Caki2 (cell line): ENCODE data around the gene CDK13. TPM values are rescaled to one million over a fixed set of nuclear protein-coding genes. Genes with fewer than 3 reads are reported as not detected.
"Not testable (repeated sequence)": the region's sequence is repeated elsewhere in the genome, so short reads cannot be mapped to it uniquely, and the experiment has no call there.

ENCODE experiments used
- DNase-seq: peaks from one replicate; pipeline ENCODE4 v3.0.0-alpha.2; 2015; ENCODE audit warnings: low read depth
- in situ Hi-C: cut with HindIII; loops from 2 replicates; pipeline ENCODE4 v1.10.0; 2016; ENCODE audit warnings: low sequenced_read_pairs, low pct_unique_long_range_greater_than_20kb, mixed read lengths
- total RNA-seq: library from RNA; depleted of rRNA; stranded (reverse); fragments of >200 nt; shearing (Covaris generic); gene quantifications from 2 replicates; pipeline ENCODE4 v1.2.3, GENCODE V29; 2014; ENCODE audit warnings: low replicate concordance

The CDK13 gene
- total RNA-seq, 1 experiment from 2014 or later = 38.8 TPM

DNA sequence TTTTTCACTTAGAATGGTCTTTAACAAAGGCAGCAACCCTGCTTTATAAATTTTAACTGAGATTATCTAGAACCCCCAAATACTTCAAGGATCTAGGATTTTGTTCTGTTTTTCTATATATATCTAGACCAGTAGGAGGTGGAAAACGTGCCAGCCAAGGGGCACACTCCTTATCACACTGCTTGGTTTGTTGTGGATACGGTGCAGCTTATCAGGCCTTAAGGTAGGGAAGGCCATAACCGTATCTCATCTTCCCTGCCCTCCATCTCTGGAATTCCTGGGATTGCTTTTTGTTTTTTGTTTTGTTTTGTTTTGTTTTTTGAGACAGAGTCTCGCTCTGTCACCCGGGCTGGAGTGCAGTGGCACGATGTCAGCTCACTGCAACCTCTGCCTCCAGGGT is 109.0 kb downstream of the CDK13 start:
- in situ Hi-C loops = loop anchor here (10.0 kb wide), 1 partner anchor 64 kb away; no protein-coding TSS in a partner anchor
- no peak for DNase-seq

DNA sequence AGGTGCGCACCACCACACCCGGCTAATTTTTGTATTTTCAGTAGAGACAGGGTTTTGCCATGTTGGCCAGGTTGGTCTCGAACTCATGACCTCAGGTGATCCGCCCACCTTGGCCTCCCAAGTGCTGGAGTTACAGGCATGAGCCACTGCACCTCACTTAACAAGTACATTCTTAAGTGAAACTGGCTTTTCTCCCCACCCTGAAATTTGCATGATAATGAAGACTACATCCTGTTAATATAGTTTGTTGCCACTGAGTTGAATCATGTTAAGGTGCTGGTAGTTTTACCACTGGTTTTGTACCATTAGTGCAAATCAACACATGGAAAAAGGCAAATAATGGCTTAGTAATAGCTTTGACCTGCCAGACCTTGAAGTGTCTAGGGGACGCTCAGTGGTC is 122.2 kb downstream of the CDK13 start:
- no peak for DNase-seq
- in situ Hi-C loops = no loop called here

DNA sequence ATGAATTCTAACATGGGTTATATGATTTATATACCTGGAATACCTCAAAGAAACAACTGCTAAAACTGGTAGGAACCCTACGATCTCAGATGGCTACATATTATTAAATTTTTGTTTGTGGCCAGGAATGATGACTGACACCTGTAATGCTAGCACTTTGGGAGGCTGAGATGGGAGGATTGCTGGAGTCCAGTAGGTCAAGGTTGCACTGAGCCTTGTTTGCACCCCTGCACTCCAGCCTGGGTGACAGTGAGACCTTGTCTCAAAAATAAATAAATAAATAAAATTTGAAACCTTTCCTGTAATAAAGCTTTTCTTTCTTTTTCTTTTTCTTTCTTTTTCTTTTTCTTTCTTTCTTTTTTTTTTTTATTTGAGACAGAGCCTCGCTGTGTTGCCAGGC is 123.2 kb downstream of the CDK13 start:
- no peak for DNase-seq
- in situ Hi-C loops = no loop called here

DNA sequence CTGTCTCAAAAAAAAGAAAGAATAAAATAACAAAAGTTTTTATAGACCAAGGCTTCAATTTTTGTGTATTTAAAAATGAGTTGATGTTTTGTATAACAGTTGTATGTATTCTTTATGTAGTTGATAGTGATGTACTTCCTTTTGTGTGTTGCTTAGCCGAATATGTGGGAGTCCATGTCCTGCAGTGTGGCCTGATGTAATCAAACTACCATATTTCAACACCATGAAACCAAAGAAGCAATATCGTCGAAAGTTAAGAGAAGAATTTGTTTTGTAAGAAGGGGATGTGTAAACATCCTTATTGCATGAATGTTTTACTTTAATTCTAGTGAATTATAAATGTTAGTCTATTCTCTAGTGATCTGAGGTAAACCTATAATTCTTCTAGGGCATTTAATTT is 127.8 kb downstream of the CDK13 start:
- DNase-seq = no peak
- in situ Hi-C loops = no loop called here

DNA sequence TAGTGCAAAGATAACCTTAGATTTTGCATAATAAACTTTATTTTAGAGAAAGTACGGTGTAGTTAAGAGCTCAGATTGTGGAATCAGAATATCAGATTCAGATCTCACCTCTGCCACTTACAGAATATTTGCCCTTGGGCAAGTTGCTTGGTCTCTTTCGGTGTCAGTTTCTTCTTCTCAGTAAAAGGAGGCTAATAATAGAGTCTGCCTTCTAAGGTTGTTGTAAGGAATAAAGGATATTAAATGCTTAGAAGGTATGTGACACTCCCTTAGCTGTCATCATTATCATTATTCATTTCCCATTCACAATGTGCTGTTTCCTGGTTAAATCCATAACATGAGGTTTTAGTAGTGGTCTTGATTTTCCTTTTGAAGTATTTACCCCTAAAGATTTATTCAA is 142.1 kb downstream of the CDK13 start:
- DNase-seq = no peak
- in situ Hi-C loops = no loop called here

DNA sequence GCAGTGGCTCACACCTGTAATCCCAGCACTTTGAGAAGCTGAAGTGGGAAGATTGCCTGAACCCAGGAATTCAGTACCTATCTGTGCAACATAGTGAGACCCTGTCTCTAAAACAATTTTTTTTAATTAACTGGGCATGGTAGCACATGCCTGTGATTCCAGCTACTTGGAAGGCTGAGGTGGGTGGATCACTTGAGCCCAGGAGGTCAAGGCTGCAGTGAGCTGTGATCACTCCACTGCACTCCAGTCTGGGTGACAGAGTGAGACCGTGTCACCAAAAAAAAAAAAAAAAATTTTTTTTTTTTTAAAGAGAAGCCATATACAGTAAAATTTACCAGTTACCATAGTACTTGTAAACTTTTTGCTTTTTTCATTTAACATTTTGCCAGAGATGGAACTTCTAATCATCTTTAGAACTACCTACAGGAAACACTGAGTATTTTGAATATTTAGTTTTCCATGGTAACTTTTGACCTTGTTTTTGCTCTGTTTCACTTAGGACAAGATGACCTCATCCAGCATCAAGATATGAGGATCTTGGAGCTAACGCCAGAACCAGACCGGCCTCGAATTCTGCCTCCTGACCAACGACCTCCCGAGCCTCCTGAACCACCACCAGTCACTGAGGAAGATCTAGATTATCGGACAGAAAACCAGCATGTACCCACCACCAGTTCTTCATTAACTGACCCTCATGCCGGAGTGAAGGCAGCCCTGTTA is 143.7 kb downstream of the CDK13 start:
- in situ Hi-C loops = no loop called here
- DNase-seq = no peak

DNA sequence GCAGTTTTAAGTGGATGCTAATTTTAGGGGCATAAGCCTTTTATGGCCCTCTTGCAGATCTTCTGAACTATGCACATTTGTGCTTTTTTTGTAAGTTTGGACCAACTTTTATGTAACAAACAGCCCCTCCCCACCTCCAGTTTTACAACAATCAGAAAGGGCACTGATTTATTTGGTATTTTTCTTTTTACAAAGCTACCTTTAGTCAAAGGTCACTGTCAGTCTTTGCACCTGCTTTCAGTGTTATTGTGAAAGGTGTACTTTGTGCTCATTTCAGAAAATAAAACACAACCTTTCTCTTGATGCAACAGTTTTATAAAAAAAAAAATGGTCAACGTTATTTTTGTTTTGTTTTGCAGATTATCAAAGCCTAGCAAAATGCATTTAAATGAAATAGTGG is 145.2 kb downstream of the CDK13 start:
- in situ Hi-C loops = no loop called here
- no peak for DNase-seq

DNA sequence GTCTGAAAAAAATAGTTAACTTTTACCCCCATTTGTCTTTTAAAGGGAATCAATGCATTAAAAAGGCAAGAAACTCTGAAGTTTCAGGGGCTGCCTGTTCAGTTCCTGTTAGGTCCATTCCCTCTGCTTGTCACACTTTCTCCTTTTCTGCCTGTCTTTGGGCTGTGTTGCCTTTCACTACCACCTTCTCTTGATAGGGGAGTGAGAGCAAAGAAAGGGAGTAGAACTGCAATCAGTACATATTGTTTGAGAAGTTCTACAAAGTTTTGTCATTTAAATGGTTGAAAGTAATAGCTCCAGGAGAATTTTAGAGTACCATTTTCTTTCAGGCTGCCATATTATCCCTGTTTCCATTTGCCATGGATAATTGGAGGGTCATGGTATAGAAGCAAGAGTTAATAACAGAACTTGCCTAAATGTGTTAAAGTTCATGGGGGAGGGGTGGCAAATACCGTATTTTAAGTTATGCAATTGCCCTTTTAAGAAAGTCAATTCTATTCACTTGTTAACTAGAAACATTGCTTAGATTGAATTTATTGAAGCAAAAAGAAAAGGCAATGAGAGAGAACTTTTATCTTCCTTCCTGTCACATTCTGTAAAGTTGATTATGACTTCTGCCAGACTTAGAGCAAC is 145.8 kb downstream of the CDK13 start:
- no peak for DNase-seq
- in situ Hi-C loops = no loop called here

DNA sequence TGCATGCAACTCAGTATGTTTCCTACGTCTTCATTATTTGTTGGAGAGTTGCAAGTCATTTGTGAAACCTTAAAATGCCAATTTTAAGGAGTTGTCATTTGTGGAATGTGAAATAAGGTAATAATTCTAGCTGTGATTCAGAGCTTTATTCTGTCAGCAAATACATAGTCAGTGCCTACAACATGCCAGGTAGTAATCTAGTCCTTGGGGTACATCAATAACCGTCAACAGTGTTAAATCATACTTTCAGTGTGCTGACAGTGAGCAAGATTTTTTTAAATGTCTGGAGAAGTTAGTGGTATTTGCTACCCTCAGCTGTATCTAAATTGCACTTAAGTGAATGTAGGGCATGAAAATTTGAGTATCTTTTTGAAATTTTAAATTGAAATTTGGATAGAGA is 147.7 kb downstream of the CDK13 start:
- in situ Hi-C loops = no loop called here

DNA sequence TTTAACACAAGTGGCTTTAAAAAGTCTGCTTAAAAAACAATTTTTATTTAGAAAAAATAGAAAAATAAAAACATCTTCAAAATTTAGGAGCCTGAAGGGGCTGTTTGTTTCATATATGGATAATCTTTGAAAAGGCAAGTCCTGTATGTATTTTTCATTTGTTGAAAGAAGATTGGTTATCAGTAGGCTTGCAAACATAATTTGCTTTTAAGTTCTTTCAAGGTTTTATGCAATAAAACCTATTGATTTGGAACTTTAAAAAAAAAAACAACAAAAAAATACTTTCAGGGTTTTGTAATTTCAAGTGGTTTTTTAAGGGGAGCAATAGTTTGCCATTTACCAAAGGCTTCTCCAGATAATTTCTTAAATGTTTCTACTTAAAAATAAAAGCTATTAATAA is 148.8 kb downstream of the CDK13 start:
- in situ Hi-C loops = no loop called here
- DNase-seq = no peak

More for the DNA sequence above, 147.7 kb downstream of the CDK13 start:
- no peak for DNase-seq

DNA sequence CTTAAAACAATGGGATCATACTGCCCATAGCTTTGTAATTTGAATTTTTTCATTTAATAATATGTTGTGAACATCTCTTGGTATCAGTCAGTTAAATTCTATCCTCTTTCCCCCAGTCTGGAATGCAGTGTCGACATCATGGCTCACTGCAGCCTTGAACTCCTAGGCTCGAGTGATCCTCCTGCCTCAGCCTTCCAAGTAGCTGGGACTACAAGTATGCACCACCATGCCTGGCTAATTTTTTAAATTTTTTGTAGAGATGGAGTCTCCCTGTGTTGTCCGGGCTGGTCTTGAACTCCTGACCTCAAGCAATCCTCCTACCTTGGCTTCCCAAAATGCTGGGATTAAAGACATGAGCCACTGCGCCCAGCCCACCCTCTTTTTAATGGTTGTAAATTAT is 149.8 kb downstream of the CDK13 start:
- in situ Hi-C loops = no loop called here
- no peak for DNase-seq

DNA sequence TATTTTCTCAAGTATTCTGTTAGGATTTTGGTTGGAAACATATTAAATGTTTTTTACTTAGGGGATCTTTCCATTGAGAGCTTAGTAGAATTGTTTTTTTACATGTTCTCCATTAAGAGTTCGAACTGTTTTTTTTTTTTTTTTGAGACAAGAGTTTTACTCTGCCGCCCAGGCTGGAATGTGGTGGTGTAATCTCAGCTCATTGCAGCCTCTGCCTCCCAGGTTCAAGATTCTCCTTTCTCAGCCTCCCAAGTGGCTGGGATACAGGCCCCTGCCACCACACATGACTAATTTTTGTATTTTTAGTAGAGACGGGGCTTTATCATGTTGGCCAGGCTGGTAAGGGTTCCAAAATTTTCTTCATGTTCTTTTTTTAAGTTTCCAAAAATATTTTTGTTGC is 151.1 kb downstream of the CDK13 start:
- in situ Hi-C loops = no loop called here

DNA sequence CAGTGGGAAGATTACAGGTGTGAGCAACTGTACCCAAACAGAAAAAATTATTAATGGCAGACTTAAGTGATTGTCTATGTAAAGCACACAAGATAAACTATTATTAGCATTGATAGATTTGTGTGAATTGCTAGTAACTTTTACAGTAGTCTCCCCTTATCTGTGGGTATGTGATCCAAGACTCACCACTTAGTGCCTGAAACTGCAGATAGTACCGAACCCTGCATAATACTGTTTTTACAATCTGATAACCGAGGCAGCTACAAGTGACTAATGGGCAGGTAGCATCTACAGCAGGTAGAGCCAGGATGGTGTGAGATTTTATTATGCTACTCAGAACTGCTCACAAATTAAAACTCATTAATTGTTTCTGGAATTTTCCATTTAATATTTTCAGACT is 152.8 kb downstream of the CDK13 start:
- DNase-seq = no peak
- in situ Hi-C loops = no loop called here

More for the DNA sequence above, 151.1 kb downstream of the CDK13 start:
- DNase-seq = no peak

DNA sequence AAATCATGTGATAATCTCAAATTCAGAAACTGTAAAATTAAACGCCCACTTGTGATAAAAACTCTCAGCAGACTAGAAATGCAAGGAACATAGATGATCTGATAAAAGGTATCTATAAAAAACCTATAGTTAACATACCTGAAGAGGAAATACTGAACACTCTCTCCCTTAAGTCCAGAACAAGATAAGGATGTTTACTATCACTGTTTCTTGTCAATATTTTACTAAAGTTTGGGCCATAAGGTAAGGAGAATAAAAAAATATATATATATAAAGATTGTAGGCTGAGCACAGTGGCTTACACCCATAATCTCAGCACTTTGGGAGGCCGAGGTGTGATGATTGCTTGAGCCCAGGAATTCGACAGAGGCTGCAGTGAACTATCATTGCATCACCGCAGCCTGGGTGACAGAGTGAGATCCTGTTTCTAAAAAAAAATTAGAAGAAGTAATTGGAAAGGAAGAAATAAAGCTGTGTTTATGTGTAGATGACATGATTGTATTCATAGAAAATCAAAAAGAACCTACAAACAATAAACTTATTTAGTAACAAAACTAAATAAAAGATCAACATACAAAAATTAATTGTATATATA is 155.9 kb downstream of the CDK13 start:
- no peak for DNase-seq
- in situ Hi-C loops = no loop called here

DNA sequence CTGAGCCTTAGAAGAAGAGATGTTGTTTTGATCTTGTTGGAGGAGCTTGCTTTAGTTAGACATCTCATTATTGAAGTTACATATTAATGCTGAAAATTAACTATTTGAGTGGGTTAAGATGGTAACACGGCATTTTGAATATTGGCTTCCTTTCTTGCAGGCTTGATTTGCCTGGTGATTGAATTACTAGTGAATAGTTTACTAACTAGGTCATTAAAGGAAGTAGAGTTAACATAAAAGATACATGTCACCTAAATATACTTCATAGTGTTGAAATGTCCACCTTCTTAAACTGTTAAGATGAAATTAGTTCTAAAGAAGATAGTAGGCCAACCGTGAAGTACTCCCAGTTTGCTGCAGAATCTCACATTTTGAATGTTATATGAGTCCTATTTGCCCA is 165.9 kb downstream of the CDK13 start:
- DNase-seq = no peak
- in situ Hi-C loops = no loop called here

DNA sequence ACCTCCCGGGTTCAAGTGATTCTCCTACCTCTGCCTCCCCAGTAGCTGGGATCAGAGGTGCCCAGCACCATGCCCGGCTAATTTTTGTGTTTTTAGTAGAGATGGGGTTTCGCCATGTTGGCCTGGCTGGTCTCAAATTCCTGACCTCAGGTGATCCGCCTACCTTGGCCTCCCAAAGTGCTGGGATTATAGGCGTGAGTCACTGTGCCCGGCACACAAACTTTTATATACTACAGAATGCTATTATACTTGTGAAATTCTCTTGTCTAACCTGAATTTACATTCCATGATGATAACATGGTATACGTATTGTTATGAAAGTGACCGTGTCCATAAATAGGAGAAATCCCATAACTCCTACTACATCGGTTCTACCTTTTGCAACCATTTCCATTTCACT is 167.1 kb downstream of the CDK13 start:
- DNase-seq = not testable (repeated sequence)

DNA sequence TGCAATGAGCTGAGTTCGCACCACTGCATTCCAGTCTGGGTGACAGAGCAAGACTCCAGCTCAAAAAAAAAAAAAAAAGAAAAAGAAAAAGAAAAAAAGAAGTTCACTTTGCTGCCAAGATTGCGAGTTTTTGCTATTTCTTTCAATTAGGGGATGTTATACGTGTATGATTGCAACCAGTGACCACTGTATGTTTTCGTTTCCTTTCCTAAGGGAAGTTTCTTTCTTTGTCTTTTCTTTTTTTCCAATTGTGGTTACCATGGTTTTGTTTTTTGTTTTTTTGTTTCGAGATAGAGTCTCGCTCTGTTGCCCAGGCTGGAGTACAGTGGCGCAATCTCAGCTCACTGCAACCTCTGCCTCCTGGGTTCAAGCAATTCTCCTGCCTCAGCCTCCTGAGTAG is 168.1 kb downstream of the CDK13 start:
- in situ Hi-C loops, DNase-seq: not testable (repeated sequence)

More for the DNA sequence above, 167.1 kb downstream of the CDK13 start:
- in situ Hi-C loops = not testable (repeated sequence)

DNA sequence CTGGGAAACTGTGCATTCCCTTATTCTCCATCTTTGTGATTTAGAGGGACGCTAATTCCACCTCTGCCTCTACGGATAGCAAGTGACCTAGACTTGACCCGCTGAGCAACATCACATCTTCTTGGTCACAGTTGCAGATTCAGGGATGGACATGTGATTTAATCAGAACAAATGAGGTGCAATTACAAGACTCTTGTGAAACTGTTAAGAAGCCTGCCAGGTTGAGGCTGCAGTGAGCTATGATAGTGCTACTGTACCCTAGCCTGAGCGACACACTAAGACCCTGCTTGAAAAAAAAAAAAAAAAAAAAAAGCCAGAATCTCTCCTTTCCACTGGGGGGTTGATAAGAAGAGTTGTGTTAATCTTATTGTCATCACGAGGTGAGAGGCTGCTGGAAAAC is 170.0 kb downstream of the CDK13 start:
- in situ Hi-C loops = no loop called here

DNA sequence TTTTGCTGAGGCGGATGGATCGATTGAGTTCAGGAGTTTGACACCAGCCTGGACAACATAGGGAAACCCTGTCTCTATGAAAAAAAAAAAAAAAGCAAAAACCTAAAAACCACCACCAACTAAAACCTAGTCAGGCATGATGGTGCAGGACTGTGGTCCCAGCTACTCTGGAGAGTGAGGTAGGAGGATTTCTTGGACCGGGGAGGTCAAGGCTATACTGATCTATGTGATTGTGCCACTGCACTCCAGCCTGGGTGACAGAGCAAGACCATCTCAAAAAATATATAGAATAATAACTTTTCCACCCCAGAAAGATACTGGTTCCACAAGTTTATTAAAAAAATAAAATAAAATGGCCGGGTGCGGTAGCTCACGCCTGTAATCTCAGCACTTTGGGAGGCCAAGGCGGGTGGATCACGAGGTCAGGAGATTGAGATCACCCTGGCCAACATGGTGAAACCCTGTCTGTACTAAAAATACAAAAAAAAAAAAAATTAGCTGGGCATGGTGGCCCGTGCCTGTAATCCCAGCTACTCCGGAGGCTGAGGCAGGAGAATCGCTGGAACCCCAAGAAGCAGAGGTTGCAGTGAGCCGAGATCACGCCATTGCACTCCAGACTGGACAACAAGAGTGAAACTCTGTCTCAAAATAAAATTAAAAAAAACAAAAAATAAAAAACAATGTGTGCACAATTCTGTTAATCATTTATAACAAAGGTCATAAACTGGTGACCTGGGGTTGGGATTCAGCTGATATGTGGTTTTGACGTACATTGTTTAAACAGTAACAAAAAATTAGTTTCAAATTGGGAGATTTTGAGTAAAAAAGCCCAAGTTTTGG is 172.3 kb downstream of the CDK13 start:
- in situ Hi-C loops, DNase-seq: not testable (repeated sequence)

More for the DNA sequence above, 170.0 kb downstream of the CDK13 start:
- no peak for DNase-seq
